Measurements from ENCODE around the gene CCDC40.
"Not testable (repeated sequence)": the region's sequence is repeated elsewhere in the genome, so short reads cannot be mapped to it uniquely, and the experiment has no call there.

DNA sequence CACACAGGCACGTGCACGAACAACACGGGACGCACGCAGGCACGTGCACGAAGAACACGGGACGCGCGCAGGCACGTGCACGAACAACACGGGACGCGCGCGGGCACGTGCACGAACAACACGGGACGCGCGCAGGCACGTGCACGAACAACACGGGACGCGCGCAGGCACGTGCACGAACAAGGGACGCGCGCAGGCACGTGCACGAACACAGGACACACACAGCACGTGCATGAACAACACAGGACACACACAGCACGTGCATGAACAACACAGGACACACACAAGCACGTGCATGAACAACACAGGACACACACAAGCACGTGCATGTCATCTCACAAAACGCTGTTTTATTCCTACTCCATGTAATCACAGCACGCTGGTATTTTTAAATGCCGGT is 53.7 kb downstream of the CCDC40 start:
- TF ChIP-seq EZH2 (IDR thresholded peaks at IDR 0.05; ENCODE audit: insufficient read depth, poor library complexity, severe bottlenecking); EZH2phosphoT487 (IDR thresholded peaks at IDR 0.05; ENCODE audit: insufficient read depth, low read depth): not testable (repeated sequence)

Measured in GM23248 (cell line).